OCI-LY7 (cell line): ENCODE measurements around the gene EAF2. TPM values are rescaled to one million over a fixed set of nuclear protein-coding genes. Genes with fewer than 3 reads are reported as not detected.

ENCODE experiments used
- BruUV-seq: library from RNA; stranded (reverse); fragments of 400-500 nt; replicated peaks from 2 replicates; lab custom pipeline; 2021; lab: Mats Ljungman, UMichigan
- CTCF ChIA-PET: fragments of 300-600 bp; sonication (Branson Sonifier 250); formaldehyde crosslinking; loops from one replicate; lab custom pipeline; 2022; ENCODE audit warnings: antibody characterized with exemption; ENCODE audit not compliant: unreplicated experiment; lab: Charles Lee
- POLR2A ChIA-PET: fragments of 300-600 bp; sonication (Branson Sonifier 250); formaldehyde crosslinking; loops from one replicate; lab custom pipeline; 2022; ENCODE audit warnings: antibody characterized with exemption; lab: Charles Lee
- DNase-seq: peaks from one replicate; pipeline ENCODE4 v3.0.0-alpha.2; 2015; ENCODE audit warnings: low spot score
- H2AFZ ChIP-seq: fragments of 200-600 bp; sonication (generic), shearing (Covaris generic); 2 replicates; pipeline ENCODE4 v1.6.1; 2014; ENCODE audit warnings: mild to moderate bottlenecking, antibody characterized with exemption, low read length, moderate library complexity
- H3K27ac ChIP-seq: fragments of 200-600 bp; sonication (generic); 2 replicates; pipeline ENCODE4 v1.5.1; 2014; ENCODE audit warnings: mixed run types, low read depth, mild to moderate bottlenecking, moderate library complexity, low read length, inconsistent platforms; ENCODE audit not compliant: poor library complexity, severe bottlenecking
- H3K36me3 ChIP-seq: fragments of 200-600 bp; sonication (generic); 2 replicates; pipeline ENCODE4 v1.6.1; 2014; ENCODE audit warnings: mild to moderate bottlenecking, antibody characterized with exemption, low read length, moderate library complexity, mixed read lengths; ENCODE audit not compliant: insufficient read depth
- H3K4me1 ChIP-seq: fragments of 200-600 bp; sonication (generic); 2 replicates; pipeline ENCODE4 v1.5.1; 2014; ENCODE audit warnings: mild to moderate bottlenecking, low read length; ENCODE audit not compliant: insufficient read depth, poor library complexity, severe bottlenecking
- H3K4me2 ChIP-seq: fragments of 200-600 bp; sonication (generic); 2 replicates; pipeline ENCODE4 v1.6.1; 2014; ENCODE audit warnings: mild to moderate bottlenecking, low read length
- H3K4me3 ChIP-seq: fragments of 200-600 bp; sonication (generic); 2 replicates; pipeline ENCODE4 v1.5.1; 2014; ENCODE audit warnings: mild to moderate bottlenecking, low read depth, low read length; ENCODE audit not compliant: poor library complexity, severe bottlenecking
- H3K79me2 ChIP-seq: fragments of 200-600 bp; sonication (generic); 2 replicates; pipeline ENCODE4 v1.6.1; 2016; ENCODE audit warnings: low read depth, mild to moderate bottlenecking, low read length, moderate library complexity, mixed read lengths; ENCODE audit not compliant: insufficient read depth
- H3K9me2 ChIP-seq: fragments of 200-600 bp; sonication (generic); 2 replicates; pipeline ENCODE4 v1.6.1; 2016; ENCODE audit warnings: mild to moderate bottlenecking, low read length, mixed read lengths; ENCODE audit not compliant: insufficient read depth
- H3K9me3 ChIP-seq: fragments of 200-600 bp; sonication (generic); 2 replicates; pipeline ENCODE4 v1.6.1; 2014; ENCODE audit warnings: mild to moderate bottlenecking, mixed run types, low read length, mixed read lengths
- H4K20me1 ChIP-seq: fragments of 200-600 bp; sonication (generic); 2 replicates; pipeline ENCODE4 v1.6.1; 2014; ENCODE audit warnings: mild to moderate bottlenecking, antibody characterized with exemption, low read length, moderate library complexity, mixed read lengths; ENCODE audit not compliant: insufficient read depth
- EZH2phosphoT487 ChIP-seq: fragments of 200-600 bp; sonication (generic); IDR thresholded peaks from 2 replicates; pipeline ENCODE4 v1.6.1; 2018; ENCODE audit warnings: low read depth, borderline replicate concordance, mild to moderate bottlenecking, mixed run types, antibody characterized with exemption, low read length, moderate library complexity, mixed read lengths
- intact Hi-C: fragments of 100-400 bp; cut with micrococcal nuclease; formaldehyde crosslinking; loops from one replicate; pipeline ENCODE4 v1.10.0; 2022; ENCODE audit not compliant: unreplicated experiment
- total RNA-seq, 2 experiments: library from RNA; depleted of rRNA in 1 of 2; stranded (reverse); fragments of >200 nt in 1 of 2; shearing (Covaris generic) in 1 of 2; gene quantifications; 2 replicates each; pipeline ENCODE4 v1.2.3, GENCODE V29; 2014 to 2022
- TF ChIP-seq, protein P1 (sequence below): fragments of 200-600 bp; sonication (generic); conservative IDR thresholded peaks from 2 replicates; pipeline ENCODE4 v1.5.1; 2014; ENCODE audit warnings: mild to moderate bottlenecking, antibody characterized with exemption, low read length, moderate library complexity, mixed read lengths

Gene EAF2
- total RNA-seq, 2 experiments from 2014 or later: 78.1 to 132 TPM

DNA sequence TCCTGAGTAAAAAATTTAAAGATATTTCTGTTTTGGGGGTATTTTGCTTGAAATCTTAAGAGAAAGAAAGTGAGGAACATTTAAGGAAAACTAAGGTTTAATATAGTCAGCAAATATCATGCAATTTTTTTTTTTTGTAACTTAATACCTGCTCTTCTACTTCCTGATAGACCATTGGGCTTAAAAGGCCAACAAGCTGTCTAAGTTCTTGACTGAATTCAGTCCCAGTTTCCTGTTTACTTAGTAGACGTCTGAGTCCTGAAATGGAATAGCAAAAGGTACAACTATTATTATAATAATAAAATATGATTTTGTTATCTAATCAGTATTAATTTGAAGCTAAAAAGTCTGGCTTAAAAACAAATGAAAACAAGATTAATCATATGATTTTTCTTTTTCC is 38.0 kb upstream of the EAF2 start:
- H2AFZ ChIP-seq: no peak overlapping the region
- H4K20me1 ChIP-seq: no peaks in the 10 kb centered on the region
- peak overlapping the region; percentile 91 for H3K27ac ChIP-seq
- H3K9me3 ChIP-seq: peaks cover 1% of the 10 kb centered on the region; the same call in 1 of the 2 replicates
- TF ChIP-seq, protein P1, sequence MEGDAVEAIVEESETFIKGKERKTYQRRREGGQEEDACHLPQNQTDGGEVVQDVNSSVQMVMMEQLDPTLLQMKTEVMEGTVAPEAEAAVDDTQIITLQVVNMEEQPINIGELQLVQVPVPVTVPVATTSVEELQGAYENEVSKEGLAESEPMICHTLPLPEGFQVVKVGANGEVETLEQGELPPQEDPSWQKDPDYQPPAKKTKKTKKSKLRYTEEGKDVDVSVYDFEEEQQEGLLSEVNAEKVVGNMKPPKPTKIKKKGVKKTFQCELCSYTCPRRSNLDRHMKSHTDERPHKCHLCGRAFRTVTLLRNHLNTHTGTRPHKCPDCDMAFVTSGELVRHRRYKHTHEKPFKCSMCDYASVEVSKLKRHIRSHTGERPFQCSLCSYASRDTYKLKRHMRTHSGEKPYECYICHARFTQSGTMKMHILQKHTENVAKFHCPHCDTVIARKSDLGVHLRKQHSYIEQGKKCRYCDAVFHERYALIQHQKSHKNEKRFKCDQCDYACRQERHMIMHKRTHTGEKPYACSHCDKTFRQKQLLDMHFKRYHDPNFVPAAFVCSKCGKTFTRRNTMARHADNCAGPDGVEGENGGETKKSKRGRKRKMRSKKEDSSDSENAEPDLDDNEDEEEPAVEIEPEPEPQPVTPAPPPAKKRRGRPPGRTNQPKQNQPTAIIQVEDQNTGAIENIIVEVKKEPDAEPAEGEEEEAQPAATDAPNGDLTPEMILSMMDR: no peak
- no peak for TF ChIP-seq EZH2phosphoT487
- H3K4me2 ChIP-seq: peak overlapping the region; percentile 12
- ChIA-PET CTCF (no interaction called here), POLR2A (interaction anchor here (0.6 to 8.4 kb wide), 4 partner anchors 13 to 199 kb away, joined by 3 to 178 read pairs (median 25); partner anchors contain the start of genes EAF2 and IQCB1)
- H3K9me2 ChIP-seq: no peaks in the 10 kb centered on the region
- intact Hi-C loops: no loop called here
- peaks cover 92% of the 10 kb centered on the region for H3K36me3 ChIP-seq
- peaks cover 30% of the 10 kb centered on the region; the same call in 1 of the 2 replicates for H3K79me2 ChIP-seq
- DNase-seq: peak; percentile 21
- H3K4me3 ChIP-seq: no peak overlapping the region
- no TSS peak for BruUV-seq
- peaks cover 55% of the 10 kb centered on the region for H3K4me1 ChIP-seq

DNA sequence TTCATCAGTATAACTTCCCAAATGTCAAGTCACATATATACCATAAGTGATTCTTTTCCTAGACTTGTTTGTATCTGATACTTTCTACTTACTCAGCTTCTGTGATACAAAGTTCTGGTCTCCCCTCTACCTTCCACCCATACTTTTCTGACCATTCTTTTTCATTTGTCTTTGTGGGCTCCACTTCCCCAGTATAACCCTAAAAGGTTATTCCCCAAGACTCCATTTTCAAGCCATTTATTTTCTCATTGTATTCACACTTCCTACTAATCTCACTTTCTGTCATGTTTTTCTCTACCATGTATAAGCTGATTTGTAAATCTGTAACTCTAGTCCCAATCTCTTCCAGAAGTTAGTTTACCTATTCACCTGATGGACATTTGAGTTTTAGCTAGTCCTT is 34.1 kb upstream of the EAF2 start:
- intact Hi-C loops: no loop called here
- Histone ChIP-seq H3K9me2 (no peaks in the 10 kb centered on the region), H3K36me3 (peaks cover 98% of the 10 kb centered on the region), H3K27ac (no peak overlapping the region), H3K4me3 (no peak overlapping the region), H3K4me1 (peaks cover 27% of the 10 kb centered on the region), H4K20me1 (no peaks in the 10 kb centered on the region), H3K4me2 (no peak overlapping the region), H2AFZ (no peak overlapping the region), H3K9me3 (peaks cover 4% of the 10 kb centered on the region; the same call in 1 of the 2 replicates), H3K79me2 (peaks cover 25% of the 10 kb centered on the region; the same call in 1 of the 2 replicates)
- POLR2A ChIA-PET: interaction anchor here (1.0 to 4.4 kb wide), 6 partner anchors 8 to 265 kb away, joined by 3 to 41 read pairs (median 7); no protein-coding TSS in a partner anchor
- DNase-seq: no peak
- CTCF ChIA-PET: interaction anchor here (1.0 kb wide), 1 partner anchor 8 kb away, joined by 3 read pairs; no protein-coding TSS in a partner anchor
- BruUV-seq: no TSS peak
- TF ChIP-seq, protein P1: no peak
- no peak for TF ChIP-seq EZH2phosphoT487

DNA sequence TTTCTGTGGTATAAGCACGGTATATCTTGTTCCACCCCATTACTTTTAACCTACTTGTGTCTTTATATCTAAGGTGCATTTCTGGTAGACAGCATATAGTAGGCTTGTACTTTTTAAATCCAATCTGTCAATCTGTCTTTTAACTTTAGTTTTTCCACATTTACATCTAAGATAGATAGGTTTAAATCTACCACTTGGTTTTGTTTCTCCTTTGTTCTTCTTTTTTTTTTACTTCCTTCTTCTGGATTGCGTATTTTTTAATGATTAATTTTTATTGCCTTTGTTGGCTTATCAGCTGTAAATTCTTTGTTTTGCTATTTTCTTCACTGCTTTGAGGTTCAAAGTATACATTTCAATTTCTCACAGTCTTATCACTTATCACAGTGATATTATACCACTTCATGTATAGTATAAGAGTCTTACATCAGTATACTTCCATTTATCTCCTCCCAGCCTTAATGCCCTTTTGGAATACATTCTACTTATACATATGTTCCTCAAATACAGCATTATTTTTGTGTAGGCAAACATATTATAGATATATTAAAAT is 31.2 kb upstream of the EAF2 start:
- Histone ChIP-seq H3K27ac (no peak overlapping the region), H3K79me2 (peaks cover 28% of the 10 kb centered on the region), H3K36me3 (peaks cover 100% of the 10 kb centered on the region), H2AFZ (no peak overlapping the region), H3K4me2 (no peak overlapping the region), H3K9me3 (peaks cover 4% of the 10 kb centered on the region; the same call in 1 of the 2 replicates), H3K4me1 (peaks cover 23% of the 10 kb centered on the region), H4K20me1 (no peaks in the 10 kb centered on the region), H3K9me2 (no peaks in the 10 kb centered on the region), H3K4me3 (no peak overlapping the region)
- ChIA-PET POLR2A (interaction anchor here (0.6 kb wide), 1 partner anchor 581 kb away, joined by 3 read pairs; no protein-coding TSS in a partner anchor), CTCF (no interaction called here)
- DNase-seq: no peak
- TF ChIP-seq, protein P1: no peak
- no peak for TF ChIP-seq EZH2phosphoT487
- BruUV-seq: no TSS peak
- intact Hi-C loops: no loop called here
